Chondrocyte (in vitro differentiated cells): ENCODE measurements around the gene RPLP2. TPM values are rescaled to one million over a fixed set of nuclear protein-coding genes. Genes with fewer than 3 reads are reported as not detected.

ENCODE experiments used
- DNase-seq: peaks from one replicate; pipeline ENCODE4 v3.0.0; 2021; ENCODE audit warnings: mixed read lengths, low spot score
- H3K27ac Mint-ChIP-seq: one replicate; pipeline ENCODE4 v1.8.0; 2021; ENCODE audit warnings: mild to moderate bottlenecking, moderate library complexity, mixed read lengths; ENCODE audit not compliant: unreplicated experiment
- H3K27me3 Mint-ChIP-seq: 2 replicates; pipeline ENCODE4 v1.8.0; 2021; ENCODE audit warnings: low read depth, mixed read lengths
- H3K36me3 Mint-ChIP-seq: 2 replicates; pipeline ENCODE4 v1.8.0; 2021; ENCODE audit warnings: low read depth, mixed read lengths
- H3K4me1 Mint-ChIP-seq: 2 replicates; pipeline ENCODE4 v1.8.0; 2021; ENCODE audit warnings: low read depth, mild to moderate bottlenecking, mixed read lengths
- H3K4me3 Mint-ChIP-seq: one replicate; pipeline ENCODE4 v1.8.0; 2021; ENCODE audit warnings: mild to moderate bottlenecking, moderate library complexity, mixed read lengths; ENCODE audit not compliant: unreplicated experiment
- H3K9me3 Mint-ChIP-seq: 2 replicates; pipeline ENCODE4 v1.8.0; 2021; ENCODE audit warnings: low read depth, mixed read lengths
- CTCF ChIP-seq: fragments of 200-600 bp; sonication (generic); IDR thresholded peaks from 2 replicates; pipeline ENCODE4 v1.5.0; 2021; ENCODE audit warnings: antibody characterized with exemption, mild to moderate bottlenecking, moderate library complexity
- total RNA-seq: library from RNA; stranded (reverse); gene quantifications from 3 replicates; pipeline ENCODE4 v1.2.1, GENCODE V29; 2021

Gene RPLP2
- total RNA-seq, 1 donor from 2014 or later = 1,171 TPM

- H3K4me3 Mint-ChIP-seq = no peak overlapping the region
- peaks cover 5% of the 10 kb centered on the region for H3K36me3 Mint-ChIP-seq
- TF ChIP-seq CTCF = no peak
- H3K27ac Mint-ChIP-seq = no peak overlapping the region
- no peak for DNase-seq
- no peaks in the 10 kb centered on the region for H3K9me3 Mint-ChIP-seq
- peaks cover 13% of the 10 kb centered on the region for H3K4me1 Mint-ChIP-seq
- no peaks in the 10 kb centered on the region for H3K27me3 Mint-ChIP-seq
Measured at GRCh38 chr11:787084-787675, 22.6 kb upstream of the RPLP2 start.

- H3K27ac Mint-ChIP-seq = no peak overlapping the region
- no peaks in the 10 kb centered on the region for H3K9me3 Mint-ChIP-seq
- peaks cover 5% of the 10 kb centered on the region for H3K36me3 Mint-ChIP-seq
Measured at GRCh38 chr11:788009-788640, 21.6 kb upstream of the RPLP2 start.

GRCh38 chr11:788953-789940 is 20.5 kb upstream of the RPLP2 start:
- peaks cover 2% of the 10 kb centered on the region for H3K36me3 Mint-ChIP-seq
- no peaks in the 10 kb centered on the region for H3K4me1 Mint-ChIP-seq
- no peak overlapping the region for H3K4me3 Mint-ChIP-seq
- TF ChIP-seq CTCF = no peak
- H3K27me3 Mint-ChIP-seq = no peaks in the 10 kb centered on the region
- no peaks in the 10 kb centered on the region for H3K9me3 Mint-ChIP-seq
- no peak for DNase-seq
- H3K27ac Mint-ChIP-seq = no peak overlapping the region

More at GRCh38 chr11:788009-788640, 21.6 kb upstream of the RPLP2 start:
- Mint-ChIP-seq H3K4me1 (peaks cover 9% of the 10 kb centered on the region), H3K27me3 (no peaks in the 10 kb centered on the region), H3K4me3 (no peak overlapping the region)
- no peak for DNase-seq
- peak; percentile 28 for TF ChIP-seq CTCF

- DNase-seq = no peak
- Mint-ChIP-seq H3K4me3 (no peak within 1 kb of the TSS), H3K4me1 (no peaks in the 10 kb centered on the region), H3K27me3 (no peaks in the 10 kb centered on the region), H3K36me3 (peaks cover under 1% of the 10 kb centered on the region), H3K27ac (no peak within 1 kb of the TSS), H3K9me3 (no peaks in the 10 kb centered on the region)
- TF ChIP-seq CTCF = no peak
Measured at GRCh38 chr11:789943-790342, 19.8 kb upstream of the RPLP2 start, which contains the start of gene CEND1. TSS of gene CEND1 (minus strand) at chr11:790090. CDS start at chr11:788576, 1,514 bp downstream.
